Limb (tissue), 2 donors: ENCODE results near the gene TBX10.
"Not testable (repeated sequence)": the region's sequence is repeated elsewhere in the genome, so short reads cannot be mapped to it uniquely, and the experiment has no call there.

Experiments
- DNase-seq, 2 donors: peaks; one replicate each; pipeline ENCODE4 v3.0.0-alpha.2; 2016; ENCODE audit errors: extremely low spot score in 2 of 2

TBX10 gene

GRCh38 chr11:67664696-67665540 is 25.4 kb upstream of the TBX10 start:
- no peak for DNase-seq

- DNase-seq: no peak
Measured at GRCh38 chr11:67664213-67664585, 24.6 kb upstream of the TBX10 start.

- DNase-seq: no peak
Measured at GRCh38 chr11:67663532-67664212, 24.1 kb upstream of the TBX10 start.

- no peak for DNase-seq
Measured at GRCh38 chr11:67662835-67663531, 23.4 kb upstream of the TBX10 start.

GRCh38 chr11:67662142-67662834 is 22.7 kb upstream of the TBX10 start:
- DNase-seq: no peak

GRCh38 chr11:67660752-67661151 is 21.2 kb upstream of the TBX10 start:
- not testable (repeated sequence) for DNase-seq

GRCh38 chr11:67659651-67660165 is 20.1 kb upstream of the TBX10 start:
- DNase-seq: not testable (repeated sequence)

GRCh38 chr11:67657300-67657699 is 17.7 kb upstream of the TBX10 start:
- no peak for DNase-seq

- no peak for DNase-seq
Measured at GRCh38 chr11:67656278-67656922, 16.8 kb upstream of the TBX10 start.

- no peak for DNase-seq
Measured at GRCh38 chr11:67654225-67654624, 14.7 kb upstream of the TBX10 start.

GRCh38 chr11:67652965-67653845 is 13.6 kb upstream of the TBX10 start:
- DNase-seq: no peak

GRCh38 chr11:67651976-67652781 is 12.6 kb upstream of the TBX10 start:
- DNase-seq: peak in 1 of 2 donors; percentile 23

- no peak for DNase-seq
Measured at GRCh38 chr11:67649634-67650510, 10.3 kb upstream of the TBX10 start.

GRCh38 chr11:67648796-67649613 is 9.4 kb upstream of the TBX10 start:
- DNase-seq: peak in 1 of 2 donors; percentile 23

- peak in 1 of 2 donors; percentile 27 for DNase-seq
Measured at GRCh38 chr11:67648140-67648795, 8.7 kb upstream of the TBX10 start.

GRCh38 chr11:67647471-67647870 is 7.9 kb upstream of the TBX10 start:
- no peak for DNase-seq
